Neural progenitor cell (in vitro differentiated cells): ENCODE measurements around the gene RNF167. TPM values are rescaled to one million over a fixed set of nuclear protein-coding genes. Genes with fewer than 3 reads are reported as not detected.
"Not testable (repeated sequence)": the region's sequence is repeated elsewhere in the genome, so short reads cannot be mapped to it uniquely, and the experiment has no call there.

Experiments used
- DNase-seq: peaks from one replicate; pipeline ENCODE4 v3.0.0-alpha.2; 2016; ENCODE audit warnings: low spot score
- H2AFZ ChIP-seq: fragments of 200-600 bp; sonication (generic); replicated peaks from 2 replicates; pipeline ENCODE4 v1.6.1; 2016; ENCODE audit warnings: antibody characterized with exemption
- H3F3A ChIP-seq: fragments of 200-600 bp; sonication (generic); 2 replicates; pipeline ENCODE4 v1.6.1; 2016; ENCODE audit warnings: antibody characterized with exemption, low read depth
- H3K27ac ChIP-seq: fragments of 200-600 bp; sonication (generic); 2 replicates; pipeline ENCODE4 v1.5.1; 2016; ENCODE audit warnings: mild to moderate bottlenecking
- H3K27me3 ChIP-seq: fragments of 200-600 bp; sonication (generic); 2 replicates; pipeline ENCODE4 v1.6.1; 2016; ENCODE audit warnings: mild to moderate bottlenecking, moderate library complexity
- H3K36me3 ChIP-seq: fragments of 200-600 bp; sonication (generic); 2 replicates; pipeline ENCODE4 v1.5.1; 2016
- H3K4me1 ChIP-seq: fragments of 200-600 bp; sonication (generic); 2 replicates; pipeline ENCODE4 v1.6.1; 2016; ENCODE audit warnings: mixed run types
- H3K4me2 ChIP-seq: fragments of 200-600 bp; sonication (generic); 2 replicates; pipeline ENCODE4 v1.6.1; 2016
- H3K4me3 ChIP-seq: fragments of 200-600 bp; sonication (generic); 2 replicates; pipeline ENCODE4 v1.5.1; 2016
- H3K79me2 ChIP-seq: fragments of 200-600 bp; sonication (generic); 2 replicates; pipeline ENCODE4 v1.6.1; 2016; ENCODE audit warnings: low read depth
- H3K9ac ChIP-seq: fragments of 200-600 bp; sonication (generic); 2 replicates; pipeline ENCODE4 v1.6.1; 2016
- H3K9me3 ChIP-seq: fragments of 200-600 bp; sonication (generic); 2 replicates; pipeline ENCODE4 v1.5.1; 2016; ENCODE audit warnings: low read depth
- H4K20me1 ChIP-seq: fragments of 200-600 bp; sonication (generic); 2 replicates; pipeline ENCODE4 v1.6.1; 2016; ENCODE audit warnings: low read depth
- H3K27ac Mint-ChIP-seq: 3 replicates; pipeline ENCODE4 v1.8.0; 2021; ENCODE audit warnings: mixed read lengths
- H3K27me3 Mint-ChIP-seq: 2 replicates; pipeline ENCODE4 v1.8.0; 2022; ENCODE audit warnings: low read depth, mild to moderate bottlenecking, inconsistent platforms, moderate library complexity, mixed read lengths; ENCODE audit not compliant: insufficient read depth
- H3K36me3 Mint-ChIP-seq: 3 replicates; pipeline ENCODE4 v1.8.0; 2021; ENCODE audit warnings: mixed read lengths
- H3K4me1 Mint-ChIP-seq: 3 replicates; pipeline ENCODE4 v1.8.0; 2021; ENCODE audit warnings: mixed read lengths
- H3K4me3 Mint-ChIP-seq: 3 replicates; pipeline ENCODE4 v1.8.0; 2021; ENCODE audit warnings: mild to moderate bottlenecking, moderate library complexity, mixed read lengths
- H3K9me3 Mint-ChIP-seq: 3 replicates; pipeline ENCODE4 v1.8.0; 2020; ENCODE audit warnings: mixed read lengths
- CTCF ChIP-seq: fragments of 200-600 bp; sonication (generic); IDR thresholded peaks from 2 replicates; pipeline ENCODE4 v1.5.1; 2017; ENCODE audit warnings: antibody characterized with exemption, mild to moderate bottlenecking
- EZH2 ChIP-seq: fragments of 200-600 bp; sonication (generic); IDR thresholded peaks from 2 replicates; pipeline ENCODE4 v1.6.1; 2017; ENCODE audit warnings: antibody characterized with exemption, mild to moderate bottlenecking, moderate library complexity
- EZH2phosphoT487 ChIP-seq: fragments of 200-600 bp; sonication (generic); IDR thresholded peaks from 2 replicates; pipeline ENCODE4 v1.6.1; 2017; ENCODE audit warnings: antibody characterized with exemption
- total RNA-seq: library from RNA; depleted of rRNA; stranded (reverse); fragments of >200 nt; gene quantifications from 2 replicates; pipeline ENCODE4 v1.2.3, GENCODE V29; 2015; ENCODE audit warnings: low replicate concordance

The RNF167 gene
- total RNA-seq, 1 donor from 2014 or later = 43.9 TPM

- Histone ChIP-seq H3K9me3 (no peaks in the 10 kb centered on the region), H3K27ac (no peak overlapping the region), H3K4me3 (no peak overlapping the region), H3K4me1 (no peaks in the 10 kb centered on the region), H3K9ac (no peak overlapping the region), H3K4me2 (no peak overlapping the region), H3K79me2 (no peaks in the 10 kb centered on the region), H4K20me1 (no peaks in the 10 kb centered on the region), H3K36me3 (no peaks in the 10 kb centered on the region), H3F3A (peaks cover 10% of the 10 kb centered on the region), H3K27me3 (peaks cover 40% of the 10 kb centered on the region), H2AFZ (no peak overlapping the region)
- H3K27me3 Mint-ChIP-seq = peaks cover 11% of the 10 kb centered on the region
- TF ChIP-seq CTCF = no peak
- no peak for TF ChIP-seq EZH2phosphoT487
- no peak for TF ChIP-seq EZH2
- H3K27ac Mint-ChIP-seq = no peak overlapping the region
- peaks cover 6% of the 10 kb centered on the region for H3K4me1 Mint-ChIP-seq
- peaks cover 6% of the 10 kb centered on the region for H3K36me3 Mint-ChIP-seq
- no peak overlapping the region for H3K4me3 Mint-ChIP-seq
- H3K9me3 Mint-ChIP-seq = no peaks in the 10 kb centered on the region
- no peak for DNase-seq
Observed at GRCh38 chr17:4901648-4902344, 38.3 kb upstream of the RNF167 start.

GRCh38 chr17:4902540-4902939, 37.5 kb upstream of the RNF167 start:
- peak overlapping the region; percentile 60 for H3K4me3 Mint-ChIP-seq
- H3K4me3 ChIP-seq = no peak overlapping the region
- H3K79me2 ChIP-seq = no peaks in the 10 kb centered on the region

GRCh38 chr17:4903051-4903818, 36.8 kb upstream of the RNF167 start, which contains the start of gene CHRNE:
CHRNE (minus strand) TSS chr17:4903098; CDS start chr17:4903063, 35 bp downstream.
- Mint-ChIP-seq H3K27me3 (peaks cover 13% of the 10 kb centered on the region), H3K36me3 (peaks cover 6% of the 10 kb centered on the region), H3K27ac (peak within 1 kb of the TSS; percentile 19), H3K4me3 (peak within 1 kb of the TSS; percentile 60), H3K9me3 (no peaks in the 10 kb centered on the region), H3K4me1 (peaks cover 10% of the 10 kb centered on the region)
- Histone ChIP-seq H3F3A (peaks cover 10% of the 10 kb centered on the region), H3K9ac (no peak within 1 kb of the TSS), H4K20me1 (no peaks in the 10 kb centered on the region), H3K27ac (no peak within 1 kb of the TSS), H3K27me3 (peaks cover 41% of the 10 kb centered on the region), H3K79me2 (no peaks in the 10 kb centered on the region), H3K4me2 (no peak within 1 kb of the TSS), H3K4me1 (peaks cover 2% of the 10 kb centered on the region), H3K4me3 (no peak within 1 kb of the TSS), H3K9me3 (no peaks in the 10 kb centered on the region), H2AFZ (no peak within 1 kb of the TSS), H3K36me3 (no peaks in the 10 kb centered on the region)
- TF ChIP-seq EZH2phosphoT487 (no peak), CTCF (peak; percentile 75)
- DNase-seq = peak; percentile 87

More at GRCh38 chr17:4902540-4902939, 37.5 kb upstream of the RNF167 start:
- no peaks in the 10 kb centered on the region for H4K20me1 ChIP-seq
- DNase-seq = no peak
- H3K27ac ChIP-seq = no peak overlapping the region
- TF ChIP-seq EZH2 (no peak), CTCF (no peak), EZH2phosphoT487 (no peak)
- Mint-ChIP-seq H3K4me1 (peaks cover 10% of the 10 kb centered on the region), H3K27me3 (peaks cover 15% of the 10 kb centered on the region), H3K36me3 (peaks cover 6% of the 10 kb centered on the region), H3K27ac (peak overlapping the region; percentile 19), H3K9me3 (no peaks in the 10 kb centered on the region)
- no peak overlapping the region for H3K9ac ChIP-seq
- no peak overlapping the region for H2AFZ ChIP-seq
- H3F3A ChIP-seq = peaks cover 10% of the 10 kb centered on the region
- no peaks in the 10 kb centered on the region for H3K4me1 ChIP-seq
- H3K4me2 ChIP-seq = no peak overlapping the region
- H3K36me3 ChIP-seq = no peaks in the 10 kb centered on the region
- no peaks in the 10 kb centered on the region for H3K9me3 ChIP-seq
- peaks cover 41% of the 10 kb centered on the region for H3K27me3 ChIP-seq

GRCh38 chr17:4906642-4907041, 33.4 kb upstream of the RNF167 start:
- not testable (repeated sequence) for DNase-seq, H3K4me3 ChIP-seq, H3K4me2 ChIP-seq, H2AFZ ChIP-seq, H3K9me3 Mint-ChIP-seq, H3K4me1 ChIP-seq, H3K27me3 Mint-ChIP-seq, H3K79me2 ChIP-seq, H3K9me3 ChIP-seq, H3K9ac ChIP-seq, H3K27ac ChIP-seq, H3K36me3 Mint-ChIP-seq, H4K20me1 ChIP-seq, H3K36me3 ChIP-seq
- Mint-ChIP-seq H3K4me3 (peak overlapping the region; percentile 14), H3K4me1 (peaks cover 17% of the 10 kb centered on the region), H3K27ac (peak overlapping the region; percentile 6)
- Histone ChIP-seq H3K27me3 (peaks cover 20% of the 10 kb centered on the region), H3F3A (peaks cover 15% of the 10 kb centered on the region)
